GM21528 (cell line): ENCODE data around the gene RIN3.
"Not testable (repeated sequence)": the region's sequence is repeated elsewhere in the genome, so short reads cannot be mapped to it uniquely, and the experiment has no call there.

ENCODE experiments used
- ATAC-seq: cut with Tn5 transposase; IDR thresholded peaks from one replicate; pipeline ENCODE4 v1.9.1; 2021; ENCODE audit warnings: mild to moderate bottlenecking, moderate library complexity; ENCODE audit not compliant: unreplicated experiment, low FRiP score

Gene RIN3

DNA sequence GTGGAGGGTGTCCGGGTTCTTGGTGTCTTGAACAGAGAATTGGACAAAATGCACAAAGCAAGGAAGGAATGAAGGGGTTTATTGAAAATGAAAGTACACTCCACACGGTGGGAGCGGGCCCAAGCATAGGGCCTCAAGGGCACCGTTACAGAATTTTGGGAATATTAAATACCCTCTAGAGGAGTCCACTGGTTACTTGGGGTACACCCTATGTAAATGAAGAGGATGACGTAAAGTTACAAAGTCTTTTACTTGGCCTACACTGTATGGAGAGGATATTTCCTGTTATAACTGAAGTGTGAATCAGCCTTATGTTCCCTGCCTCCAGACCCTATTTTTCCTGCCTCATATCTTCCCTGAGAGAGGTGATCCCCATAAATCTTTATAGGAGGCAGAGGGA is 102.6 kb downstream of the RIN3 start:
- no peak for ATAC-seq

DNA sequence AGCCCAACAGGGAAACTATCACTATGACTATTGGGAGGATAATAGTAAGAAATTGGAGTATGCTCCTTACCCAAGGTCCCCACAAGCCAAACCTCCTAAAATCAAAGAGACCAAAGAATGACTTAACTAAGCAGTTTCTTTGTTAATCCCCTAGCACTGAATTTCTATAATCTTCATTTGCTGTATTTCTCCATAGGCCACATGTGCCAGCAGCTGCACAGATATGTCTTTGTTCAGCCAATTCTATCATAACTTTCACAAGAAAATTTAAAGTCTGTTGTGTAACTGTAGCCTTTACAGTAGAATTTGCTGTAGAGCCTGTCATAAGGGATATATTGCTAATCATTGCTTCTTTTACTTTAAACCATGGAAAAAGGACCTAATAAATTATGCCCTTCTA is 104.0 kb downstream of the RIN3 start:
- ATAC-seq, result no peak

DNA sequence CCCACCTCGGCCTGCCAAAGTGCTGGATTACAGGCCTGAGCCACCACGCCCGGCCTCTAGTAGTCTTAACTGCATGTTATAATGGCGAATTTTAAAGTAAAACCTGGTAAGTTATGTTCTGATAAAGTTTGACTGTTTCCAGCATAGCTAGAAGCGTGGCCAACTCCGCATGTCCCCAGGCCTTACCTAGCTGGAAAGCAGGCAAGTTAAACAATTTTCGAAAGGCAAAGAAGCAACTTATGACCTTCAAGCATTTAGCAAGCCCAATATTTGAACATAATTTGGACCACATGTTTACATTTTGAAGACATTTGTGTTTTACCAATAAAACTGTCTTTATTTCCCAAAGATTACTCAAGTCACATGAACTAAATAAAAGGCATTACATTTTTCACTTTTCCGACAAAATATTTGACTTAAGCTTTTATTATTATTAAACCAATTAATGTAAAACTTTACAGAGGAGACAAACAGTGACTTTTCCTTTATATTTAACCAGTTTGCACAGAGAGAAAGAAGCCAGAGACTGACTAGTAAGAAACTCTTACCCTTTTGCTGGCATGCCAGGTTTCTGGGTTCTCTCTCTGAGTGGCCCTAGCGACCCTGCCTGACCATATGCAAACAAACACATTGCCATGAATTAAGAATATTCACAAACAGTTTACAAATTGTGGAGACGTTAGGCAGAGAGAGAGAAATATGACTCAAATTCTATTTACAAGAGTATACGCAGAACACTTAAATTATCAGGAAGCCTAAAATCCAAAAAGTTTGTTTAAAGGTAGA is 106.3 kb downstream of the RIN3 start:
- ATAC-seq, result no peak

DNA sequence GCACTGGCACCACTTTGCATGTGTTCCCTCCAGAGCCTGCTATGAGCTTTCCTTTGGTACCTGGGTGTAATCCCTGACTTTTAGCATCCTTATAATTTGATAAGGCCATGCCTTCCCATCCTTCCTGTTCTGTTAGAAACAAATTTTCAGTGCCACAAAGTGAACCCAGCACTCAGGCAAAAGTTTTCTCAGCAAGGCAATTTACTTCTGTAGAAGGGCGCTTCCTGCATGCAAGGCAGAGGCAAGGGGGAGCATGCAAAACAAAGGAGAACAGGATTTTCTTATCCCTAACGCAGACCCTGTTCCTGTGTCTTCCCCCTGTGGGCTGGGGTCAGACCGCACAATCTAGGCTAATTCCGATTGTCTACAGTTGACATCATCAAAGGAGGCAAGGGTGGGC is 108.7 kb downstream of the RIN3 start:
- ATAC-seq, result no peak

DNA sequence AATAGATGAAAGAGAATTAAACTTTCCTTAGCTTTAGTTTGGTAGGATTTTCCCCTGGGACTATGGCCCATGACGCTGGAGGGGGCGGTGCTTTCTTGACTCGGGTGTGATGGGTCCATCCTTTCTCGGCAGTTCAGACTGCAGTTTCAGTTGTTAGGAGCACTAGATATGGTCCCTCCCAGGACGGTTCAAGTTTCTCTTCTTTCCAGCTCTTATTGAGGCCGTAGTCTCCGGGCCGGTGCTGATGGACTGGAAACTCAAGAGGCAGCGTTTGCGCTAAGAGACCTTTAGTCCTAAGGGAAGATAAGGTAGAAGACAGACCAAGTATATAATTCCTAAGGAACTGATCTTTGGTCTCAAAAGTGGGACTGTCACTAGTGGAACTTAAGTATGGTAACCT is 111.2 kb downstream of the RIN3 start:
- ATAC-seq, result no peak

DNA sequence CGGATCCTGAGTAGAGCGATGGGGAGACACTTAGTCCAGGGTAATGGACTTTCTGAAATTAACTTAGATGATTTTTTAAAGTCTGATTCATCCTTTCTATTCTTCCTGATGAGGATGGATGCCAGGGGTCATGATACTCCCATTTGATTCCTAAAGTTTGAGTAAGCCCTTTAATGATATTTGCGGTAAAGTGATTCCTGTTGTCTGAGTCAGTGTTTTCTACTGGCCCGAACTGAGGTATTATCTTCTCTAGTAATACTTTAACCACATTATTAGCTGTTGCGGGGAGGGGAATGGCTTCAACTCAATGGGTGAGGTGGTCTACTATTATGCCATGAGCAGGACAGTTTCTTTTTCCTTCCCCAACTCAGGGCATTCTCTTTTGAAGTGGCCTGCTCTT is 111.6 kb downstream of the RIN3 start:
- ATAC-seq, result no peak

DNA sequence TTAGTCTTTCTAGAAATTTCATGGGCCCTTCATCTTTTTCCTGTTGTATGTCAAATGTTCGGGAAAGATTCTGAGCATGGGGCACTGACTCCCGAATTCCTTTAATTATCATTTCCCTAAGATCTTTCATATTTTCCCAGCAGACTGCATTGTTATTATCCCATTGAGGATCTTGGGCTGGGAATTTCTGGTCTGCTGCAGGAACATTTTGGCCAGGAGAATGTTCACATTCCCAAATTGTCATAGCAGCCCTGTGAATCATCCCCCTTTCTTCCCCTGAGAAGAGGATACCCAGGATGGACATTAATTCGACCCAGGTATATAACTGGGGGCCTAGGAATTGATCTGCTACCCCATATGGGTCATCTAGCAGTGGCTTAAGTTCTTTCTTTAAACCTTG is 112.5 kb downstream of the RIN3 start:
- ATAC-seq, result no peak

DNA sequence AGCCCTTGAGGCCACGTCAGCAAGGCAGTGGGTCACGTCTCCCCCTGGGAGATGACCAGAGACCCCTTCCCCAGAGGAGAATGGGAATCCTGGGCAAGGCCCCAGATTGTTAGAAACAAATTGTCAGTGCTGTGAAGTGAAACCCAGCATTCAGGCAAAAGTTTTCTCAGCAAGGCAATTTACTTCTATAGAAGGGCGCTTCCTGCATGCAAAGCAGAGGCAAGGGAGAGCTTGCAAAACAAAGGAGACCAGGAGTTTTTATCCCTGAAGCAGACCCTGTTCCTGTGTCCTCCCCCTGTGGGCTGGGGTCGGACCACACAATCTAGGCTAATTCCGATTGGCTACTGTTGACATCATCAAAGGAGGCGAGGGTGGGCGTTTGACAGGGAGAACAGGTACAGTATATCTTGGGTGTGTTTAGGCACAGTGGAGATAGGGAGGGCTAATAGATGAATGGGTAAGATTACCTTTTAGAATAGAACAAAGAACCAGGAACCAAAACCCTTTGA is 114.2 kb downstream of the RIN3 start:
- no peak for ATAC-seq

DNA sequence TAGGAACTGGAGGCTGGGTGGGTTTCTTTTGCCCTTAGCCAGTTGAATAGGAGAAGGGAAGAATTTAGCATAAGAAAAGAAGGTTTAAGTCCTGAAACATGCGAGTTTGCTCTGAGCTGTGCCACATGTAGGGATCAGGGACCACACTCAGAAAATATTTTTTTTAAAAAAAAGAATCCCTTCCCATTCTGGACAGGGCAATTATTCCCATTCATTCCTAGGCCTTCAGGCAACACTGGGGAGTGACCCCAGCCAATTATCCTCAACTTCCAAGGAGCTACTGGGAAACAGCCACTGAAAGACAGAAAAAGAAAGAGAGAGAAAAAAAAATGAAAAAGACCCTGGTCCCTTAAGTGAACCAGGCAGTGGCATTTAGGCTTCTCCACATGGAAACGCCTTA is 115.1 kb downstream of the RIN3 start:
- no peak for ATAC-seq

DNA sequence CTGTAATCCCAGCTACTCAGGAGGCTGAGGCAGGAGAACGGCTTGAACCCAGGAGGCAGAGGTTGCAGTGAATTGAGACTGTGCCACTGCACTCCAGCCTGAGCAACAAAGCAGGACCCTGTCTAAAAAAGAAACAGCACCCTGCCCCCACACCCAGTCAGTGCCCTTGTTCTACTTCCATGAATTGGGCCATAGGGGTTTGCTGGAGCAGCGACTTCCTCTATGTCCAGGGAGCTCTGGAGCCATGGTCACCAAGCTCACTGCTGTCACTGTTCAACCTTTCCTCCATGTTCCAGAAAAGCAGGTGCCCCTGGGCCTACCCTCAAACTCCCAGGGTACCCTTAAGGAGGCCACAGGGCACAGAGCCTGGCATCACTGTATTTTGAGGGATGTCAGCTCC is 116.8 kb downstream of the RIN3 start:
- ATAC-seq, result no peak

DNA sequence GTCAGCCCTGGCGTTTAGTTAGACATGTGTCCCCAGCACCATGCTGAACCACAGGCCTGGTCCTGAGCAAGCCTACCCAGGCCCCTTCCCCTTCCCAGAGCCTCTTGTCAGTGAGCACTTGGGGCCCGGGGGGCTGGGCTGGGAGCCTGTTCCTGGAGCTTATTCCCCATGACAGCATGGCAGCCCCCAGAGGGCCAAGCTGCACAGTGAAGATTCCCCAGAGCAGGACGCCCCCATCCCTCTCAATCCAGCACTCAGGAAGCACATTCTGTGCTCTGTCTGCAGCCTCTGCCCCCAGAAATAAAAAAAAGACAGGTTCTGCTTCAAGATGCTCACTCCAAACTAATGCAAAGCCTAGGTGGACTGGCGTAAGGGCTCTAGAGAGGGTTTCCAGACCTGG is 117.5 kb downstream of the RIN3 start:
- no peak for ATAC-seq

DNA sequence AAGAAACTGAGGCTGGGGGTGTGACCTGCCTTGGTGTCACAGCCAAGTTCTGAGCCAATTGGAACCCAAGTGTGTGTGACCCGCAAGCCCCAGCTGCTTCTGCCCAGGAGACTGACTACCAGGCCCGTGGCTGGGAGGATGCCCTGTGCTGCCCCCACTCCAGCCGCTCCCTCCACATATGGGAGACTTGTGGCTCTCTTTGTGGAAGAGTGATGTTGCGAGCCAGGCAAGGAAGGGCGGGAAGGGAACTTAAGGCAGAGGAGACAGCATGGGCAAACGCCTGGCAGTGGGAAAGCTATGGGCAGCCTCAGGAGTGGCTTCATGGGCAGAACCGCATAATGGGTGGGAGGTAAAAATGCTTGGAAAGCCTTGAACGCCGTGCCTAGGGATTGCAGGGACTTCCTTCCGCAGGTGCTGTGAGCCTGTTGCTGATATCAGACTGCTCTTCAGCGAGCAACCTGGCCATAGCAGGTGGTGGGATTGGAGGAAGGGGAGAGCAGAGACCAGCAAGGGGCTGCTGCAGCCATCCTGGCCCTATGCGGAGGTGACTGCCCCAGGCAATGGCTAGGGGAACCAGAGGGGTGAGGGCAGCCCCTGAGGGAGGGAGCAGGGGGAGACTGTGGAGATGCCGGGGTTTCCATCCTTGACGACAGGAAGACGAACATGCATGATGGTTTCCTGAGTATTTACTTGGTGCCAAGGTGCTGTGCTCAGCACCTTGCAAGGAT is 119.1 kb downstream of the RIN3 start:
- no peak for ATAC-seq

DNA sequence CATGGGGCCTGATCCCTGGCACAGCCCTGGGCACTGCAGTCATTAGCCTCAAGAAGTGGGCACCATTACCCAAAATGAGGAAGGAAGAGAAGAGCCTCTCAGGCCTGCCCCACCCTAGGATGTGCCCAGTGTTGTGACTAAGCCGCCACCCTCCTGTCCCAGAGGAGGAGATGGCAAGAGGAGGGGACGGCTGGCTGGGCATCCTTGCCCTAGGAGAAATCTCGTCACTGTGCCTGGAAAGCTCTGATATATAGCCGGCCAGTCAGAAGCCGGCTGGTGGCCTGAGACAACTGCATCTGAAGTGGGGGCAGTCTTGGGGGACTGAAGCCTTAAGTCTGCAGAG is 119.7 kb downstream of the RIN3 start:
- ATAC-seq, result no peak

DNA sequence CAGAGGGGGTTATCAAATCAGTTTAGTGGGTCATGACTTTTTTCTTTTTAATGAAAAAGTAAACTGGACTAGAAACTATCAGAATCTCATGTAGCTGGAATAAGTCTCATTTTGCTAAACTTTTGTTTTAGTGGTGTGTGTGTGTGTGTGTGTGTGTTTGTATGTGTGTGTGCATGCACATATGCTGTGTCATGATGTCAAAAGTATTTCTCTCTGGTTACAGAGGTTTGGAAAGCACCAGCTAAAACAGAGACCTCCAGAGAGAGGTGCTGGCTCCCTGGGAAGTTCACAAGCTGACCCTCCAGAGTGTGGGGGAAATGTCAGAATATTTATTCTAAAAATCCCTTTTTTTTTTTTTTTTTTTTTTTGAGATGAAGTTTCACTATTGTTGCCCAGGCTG is 120.1 kb downstream of the RIN3 start:
- ATAC-seq, result no peak

DNA sequence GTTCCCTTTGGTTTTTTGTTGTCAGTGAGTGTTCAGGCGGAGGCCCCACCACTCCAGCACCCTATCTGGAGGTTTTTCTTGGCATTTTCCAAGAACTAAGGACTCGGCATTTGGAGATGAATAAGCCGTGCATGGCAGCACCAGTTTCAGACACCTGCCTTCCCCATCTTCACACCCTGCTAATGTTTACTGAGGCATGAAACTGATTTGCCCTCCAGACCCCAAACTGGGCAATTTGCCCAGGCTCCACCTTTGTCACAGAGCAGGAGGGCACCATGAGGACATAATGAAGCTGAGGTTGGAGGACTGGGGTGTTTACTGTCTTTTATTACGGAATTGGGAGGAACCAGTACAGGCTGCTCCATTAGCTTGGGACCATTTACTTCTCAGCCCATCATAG is 121.5 kb downstream of the RIN3 start:
- ATAC-seq, result no peak

DNA sequence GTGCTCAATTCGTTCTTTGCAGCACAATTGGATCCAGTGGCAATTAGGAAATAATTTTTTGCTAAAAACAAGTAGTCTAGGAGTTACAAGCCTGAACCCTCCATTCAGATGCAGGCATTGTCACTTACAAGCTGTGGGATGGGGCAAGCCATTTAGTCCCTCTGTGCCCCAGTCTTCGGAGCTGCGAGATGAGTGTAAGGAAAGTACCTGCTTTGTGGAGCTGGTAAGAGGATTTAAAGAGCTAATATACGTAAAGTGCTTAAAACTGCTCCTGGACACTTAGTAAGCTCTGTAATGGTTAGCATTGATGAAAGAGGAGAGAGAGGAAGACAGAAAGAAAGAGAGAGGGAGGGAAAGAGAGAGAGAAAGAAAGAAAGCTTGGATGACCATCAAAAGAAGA is 122.3 kb downstream of the RIN3 start:
- no peak for ATAC-seq

DNA sequence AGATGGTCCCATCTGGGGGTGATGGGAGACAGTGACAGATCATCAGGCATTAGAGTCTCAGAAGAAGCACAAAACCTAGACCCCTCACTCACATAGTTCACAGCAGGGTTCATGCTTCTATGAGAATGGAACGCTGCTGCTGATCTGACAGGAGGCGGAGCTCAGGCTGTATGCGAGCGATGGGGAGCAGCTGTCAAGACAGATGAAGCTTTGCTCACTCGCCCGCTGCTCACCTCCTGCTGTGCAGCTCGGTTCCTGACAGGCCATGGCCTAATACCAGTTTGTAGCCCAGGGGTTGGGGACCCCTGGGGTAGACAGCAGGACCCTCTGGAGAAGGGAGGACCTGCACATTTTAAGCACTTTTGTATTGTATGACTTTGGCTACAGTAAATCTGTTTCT is 123.6 kb downstream of the RIN3 start:
- ATAC-seq, result no peak

DNA sequence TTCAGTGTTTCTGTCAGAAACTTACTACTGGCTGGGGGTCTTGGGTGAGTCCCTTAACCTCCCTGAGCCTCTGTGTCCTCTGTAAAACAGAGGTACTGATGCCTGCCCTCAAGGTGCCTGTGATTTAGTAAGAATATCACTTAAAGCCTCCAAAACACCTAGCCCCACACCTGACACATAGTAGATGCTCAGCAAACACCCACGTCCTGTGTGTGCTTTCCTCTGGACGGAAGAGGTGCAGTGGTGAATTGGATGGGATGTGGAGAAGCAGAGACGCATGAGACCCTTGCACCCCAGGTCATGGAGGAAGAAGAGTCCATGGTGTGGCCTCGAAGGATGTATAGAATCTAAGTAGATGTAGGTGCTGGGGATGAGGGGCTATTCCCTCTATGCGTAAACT is 124.3 kb downstream of the RIN3 start:
- ATAC-seq, result no peak

DNA sequence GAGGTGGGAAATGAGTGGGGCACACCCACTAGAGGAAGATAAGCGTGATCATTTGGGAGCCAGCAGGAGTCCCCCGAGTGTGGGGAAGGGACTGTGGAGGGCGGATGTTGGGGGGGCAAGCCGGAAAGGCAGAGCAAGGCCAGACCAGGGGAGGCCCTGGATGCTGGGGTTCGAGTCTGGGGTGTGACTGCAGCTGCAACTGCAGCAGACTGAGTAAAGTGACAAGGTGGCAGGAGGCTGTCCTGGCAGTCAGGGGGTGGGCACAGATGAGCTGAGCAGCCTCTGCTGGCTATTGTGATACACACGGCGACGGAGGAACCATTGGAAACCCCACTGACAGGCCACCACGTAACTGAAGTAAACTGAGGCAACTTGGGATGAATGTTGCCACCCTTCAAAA is 124.7 kb downstream of the RIN3 start:
- no peak for ATAC-seq

DNA sequence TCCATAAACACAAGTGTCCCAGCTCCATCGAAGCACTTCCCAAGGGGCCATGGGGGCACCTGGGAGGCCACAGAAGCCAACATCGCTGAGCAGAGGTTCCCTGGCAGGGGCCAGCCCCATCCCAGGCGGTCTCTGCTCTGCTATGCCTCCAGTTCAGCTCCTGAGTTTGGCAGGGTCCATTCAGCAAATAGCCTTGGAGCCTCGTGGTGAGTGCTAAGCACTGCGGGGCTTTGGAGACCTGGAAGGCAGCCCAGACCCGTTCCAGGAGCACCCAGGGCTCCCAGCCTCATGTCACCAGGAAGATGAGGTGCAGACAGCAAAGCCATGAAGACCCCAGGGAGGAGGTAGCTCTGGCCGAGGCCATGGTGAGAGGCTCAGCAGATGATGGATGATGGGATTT is 125.3 kb downstream of the RIN3 start:
- ATAC-seq, result no peak

DNA sequence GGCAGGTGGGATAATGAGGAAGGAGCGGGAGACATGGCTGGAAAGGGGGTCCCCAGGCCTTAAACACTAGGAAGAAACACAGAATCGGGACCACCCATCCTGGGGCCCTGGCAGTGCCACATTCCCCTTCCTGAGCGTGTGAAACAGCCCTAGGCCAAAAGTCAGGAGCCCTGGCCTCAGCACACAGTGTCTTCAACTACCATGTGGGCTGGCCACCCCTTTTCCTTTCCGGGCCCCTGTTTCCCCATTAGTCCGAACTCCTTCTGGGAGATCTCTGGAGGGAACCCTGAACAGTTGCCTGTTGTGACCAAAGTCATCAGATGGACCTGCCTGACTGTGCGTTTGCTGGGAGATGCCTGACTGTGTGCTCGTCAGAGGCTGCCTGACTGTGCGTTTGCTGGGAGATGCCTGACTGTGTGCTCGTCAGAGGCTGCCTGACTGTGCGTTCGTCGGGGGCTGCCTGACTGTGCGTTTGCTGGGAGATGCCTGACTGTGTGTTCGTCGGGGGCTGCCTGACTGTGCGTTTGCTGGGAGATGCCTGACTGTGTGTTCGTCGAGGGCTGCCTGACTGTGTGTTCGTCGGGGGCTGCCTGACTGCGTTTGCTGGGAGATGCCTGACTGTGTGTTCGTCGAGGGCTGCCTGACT is 126.0 kb downstream of the RIN3 start:
- ATAC-seq, result not testable (repeated sequence)

DNA sequence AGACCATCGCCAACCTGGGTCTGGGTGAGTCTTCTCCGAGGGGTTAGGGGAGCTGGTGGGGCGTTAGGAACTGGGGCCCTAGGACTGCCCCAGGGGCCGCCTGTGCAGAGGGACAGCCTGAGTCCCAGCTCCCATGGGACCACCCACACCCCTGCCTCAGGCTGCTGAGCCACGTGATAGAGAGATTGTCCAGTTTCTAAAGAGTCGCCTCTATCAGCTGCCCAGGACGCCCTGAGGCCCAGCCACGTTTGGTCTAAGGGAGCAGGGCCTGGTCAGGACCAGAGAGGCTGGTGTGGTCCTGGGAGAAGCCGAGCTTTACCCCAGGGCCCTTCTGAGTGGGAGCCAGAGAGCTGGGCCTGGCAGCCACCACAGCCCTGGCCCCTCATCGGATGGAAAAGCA is 127.7 kb downstream of the RIN3 start:
- no peak for ATAC-seq
